Endothelial cell of umbilical vein (primary cell): ENCODE measurements around the gene HCAR3. TPM values are rescaled to one million over a fixed set of nuclear protein-coding genes. Genes with fewer than 3 reads are reported as not detected.

ENCODE experiments used
- BruUV-seq: library from RNA; stranded (reverse); fragments of 400-500 nt; replicated peaks from 2 replicates; lab custom pipeline; 2021; lab: Mats Ljungman, UMichigan
- CTCF ChIA-PET: fragments of 300-600, 350-600 bp; sonication (Branson Sonifier 250); formaldehyde crosslinking; loops from one replicate; lab custom pipeline; 2021; ENCODE audit warnings: antibody characterized with exemption, inconsistent platforms; lab: Charles Lee
- POLR2A ChIA-PET: fragments of 300-600, 350-600 bp; sonication (Branson Sonifier 250); formaldehyde crosslinking; loops from one replicate; lab custom pipeline; 2021; ENCODE audit warnings: antibody characterized with exemption, inconsistent platforms; lab: Charles Lee
- DNase-seq: peaks from one replicate; pipeline ENCODE4 v3.0.0-alpha.2; 2011; ENCODE audit warnings: low read depth, low spot score
- FAIRE-seq: peaks from 2 replicates; lab custom pipeline; 2011; peaks lifted over from hg19 to GRCh38; lab: Jason Lieb, UNC
- H2AFZ ChIP-seq: 2 replicates; pipeline ENCODE4 v1.6.0; 2012; ENCODE audit warnings: low read depth, low read length, control low read depth, inconsistent platforms
- H3K27ac ChIP-seq: 2 replicates; pipeline ENCODE4 v1.5.1; 2011; ENCODE audit warnings: low read depth, mild to moderate bottlenecking, control low read depth, low read length, moderate library complexity; ENCODE audit not compliant: insufficient read depth
- H3K27me3 ChIP-seq, 2 experiments: 2 replicates each; pipeline versions ENCODE4 v1.6.0 to v1.6.1; 2011; ENCODE audit warnings: low read length in 2 of 2, mixed read lengths in 1 of 2; ENCODE audit not compliant: control insufficient read depth in 2 of 2, insufficient read depth in 2 of 2
- H3K36me3 ChIP-seq, 2 experiments: 2 replicates in 1 of 2; 3 replicates in 1 of 2; pipeline ENCODE4 v1.5.1; 2011; ENCODE audit warnings: low read length in 2 of 2, mild to moderate bottlenecking in 1 of 2, moderate library complexity in 1 of 2; ENCODE audit not compliant: control insufficient read depth in 2 of 2, insufficient read depth in 2 of 2; ENCODE audit errors: extremely low read depth in 1 of 2
- H3K4me1 ChIP-seq: 3 replicates; pipeline ENCODE4 v1.5.1; 2011; ENCODE audit warnings: mild to moderate bottlenecking, low read length; ENCODE audit not compliant: control insufficient read depth, insufficient read depth; ENCODE audit errors: extremely low read depth
- H3K4me2 ChIP-seq: 2 replicates; pipeline ENCODE4 v1.6.1; 2011; ENCODE audit warnings: low read length, control low read depth, mixed read lengths; ENCODE audit not compliant: insufficient read depth
- H3K4me3 ChIP-seq, 3 experiments: fragments of 200-600 bp in 1 of 3; sonication (generic), shearing (Covaris generic) in 1 of 3; replicated peaks in 1 of 3; 2 replicates each; pipeline ENCODE4 v1.5.1; 2011 to 2016; ENCODE audit warnings: control low read depth in 3 of 3, low read length in 3 of 3, mild to moderate bottlenecking in 2 of 3, inconsistent platforms in 1 of 3, low read depth in 1 of 3, moderate library complexity in 1 of 3; ENCODE audit not compliant: insufficient read depth in 1 of 3
- H3K79me2 ChIP-seq: 2 replicates; pipeline ENCODE4 v1.6.0; 2012; ENCODE audit warnings: low read length, inconsistent platforms; ENCODE audit not compliant: control insufficient read depth, insufficient read depth
- H3K9ac ChIP-seq: replicated peaks from 2 replicates; pipeline ENCODE3; 2011; ENCODE audit warnings: low read length, control low read depth; ENCODE audit not compliant: insufficient read depth; ENCODE audit errors: extremely low read depth
- H3K9me1 ChIP-seq: replicated peaks from 3 replicates; pipeline ENCODE4 v1.6.0; 2011; ENCODE audit warnings: mild to moderate bottlenecking, low read length; ENCODE audit not compliant: control insufficient read depth, insufficient read depth; ENCODE audit errors: extremely low read depth
- H3K9me3 ChIP-seq: replicated peaks from 2 replicates; pipeline ENCODE4 v1.5.1; 2012; ENCODE audit warnings: low read length, inconsistent platforms; ENCODE audit not compliant: control insufficient read depth, insufficient read depth
- H4K20me1 ChIP-seq: replicated peaks from 2 replicates; pipeline ENCODE3; 2011; ENCODE audit warnings: mild to moderate bottlenecking, low read length; ENCODE audit not compliant: control insufficient read depth, insufficient read depth; ENCODE audit errors: extremely low read depth
- EZH2 ChIP-seq: IDR thresholded peaks from 2 replicates; pipeline ENCODE4 v1.6.1; 2012; ENCODE audit warnings: borderline replicate concordance, low read depth, mild to moderate bottlenecking, moderate library complexity, low read length, inconsistent platforms; ENCODE audit not compliant: severe bottlenecking
- FOS ChIP-seq: IDR thresholded peaks from 2 replicates; pipeline ENCODE4 v1.6.1; 2011; ENCODE audit warnings: mild to moderate bottlenecking, low read length, moderate library complexity, borderline replicate concordance; ENCODE audit not compliant: insufficient read depth
- GATA2 ChIP-seq: IDR thresholded peaks from 2 replicates; pipeline ENCODE4 v1.7.0; 2011; ENCODE audit warnings: low read depth, mild to moderate bottlenecking, moderate library complexity, mixed read lengths, low read length; ENCODE audit not compliant: insufficient read length, insufficient read depth
- JUN ChIP-seq: IDR thresholded peaks from 2 replicates; pipeline ENCODE4 v1.6.1; 2011; ENCODE audit warnings: borderline replicate concordance, low read depth; ENCODE audit not compliant: insufficient read length, insufficient read depth
- MYC ChIP-seq: IDR thresholded peaks from one replicate; pipeline ENCODE4 v1.6.1; 2011; ENCODE audit warnings: mild to moderate bottlenecking, low read depth, low read length
- POLR2A ChIP-seq: IDR thresholded peaks from 2 replicates; pipeline ENCODE4 v1.6.1; 2012; ENCODE audit warnings: low read depth, mild to moderate bottlenecking, control low read depth, low read length
- POLR2AphosphoS5 ChIP-seq: IDR thresholded peaks from 2 replicates; pipeline ENCODE4 v1.6.1; 2012; ENCODE audit warnings: low read depth, mild to moderate bottlenecking, control low read depth, low read length, moderate library complexity; ENCODE audit not compliant: insufficient read depth
- dilution Hi-C: fragments of 300-500 bp; cut with MboI; formaldehyde crosslinking; loops from one replicate; pipeline ENCODE4 v1.15.0; 2019; ENCODE audit warnings: low sequenced_read_pairs; ENCODE audit not compliant: extremely low pct_ligation_motif_present
- intact Hi-C: fragments of 100-400 bp; cut with micrococcal nuclease; formaldehyde crosslinking; loops from one replicate; pipeline ENCODE4 v1.10.0; 2022
- polyA plus RNA-seq, 4 experiments: library from polyadenylated mRNA; depleted of rRNA in 3 of 4; stranded (reverse) in 3 of 4; unstranded in 1 of 4; fragments of >200 nt; gene quantifications; 2 replicates each; pipeline versions ENCODE4 v1.2.1 to v1.2.3, GENCODE V29; 2011 to 2012; ENCODE audit warnings: missing spikeins in 1 of 4
- total RNA-seq: library from RNA; stranded (reverse); gene quantifications from 2 replicates; pipeline ENCODE4 v1.2.3, GENCODE V29; 2021
- TF ChIP-seq, protein P1 (sequence below), 2 donors: IDR thresholded peaks; 1 replicate in 1 of 2; 2 replicates in 1 of 2; pipeline ENCODE4 v1.5.1; 2011; ENCODE audit warnings: low read length in 2 of 2, mild to moderate bottlenecking in 2 of 2, moderate library complexity in 2 of 2, control low read depth in 1 of 2, inconsistent platforms in 1 of 2, low read depth in 1 of 2; ENCODE audit not compliant: insufficient read depth in 1 of 2; ENCODE audit errors: extremely low read depth in 1 of 2
- TF ChIP-seq, protein P2 (sequence below): IDR thresholded peaks from 2 replicates; pipeline ENCODE4 v1.6.1; 2011; ENCODE audit not compliant: insufficient read depth, insufficient read length

The HCAR3 gene
- total and polyA plus RNA-seq, 2 donors (not counting 3 experiments of a cell fraction or from before 2014, with no cell fraction given) = 0.06 TPM; not detected in 1

DNA sequence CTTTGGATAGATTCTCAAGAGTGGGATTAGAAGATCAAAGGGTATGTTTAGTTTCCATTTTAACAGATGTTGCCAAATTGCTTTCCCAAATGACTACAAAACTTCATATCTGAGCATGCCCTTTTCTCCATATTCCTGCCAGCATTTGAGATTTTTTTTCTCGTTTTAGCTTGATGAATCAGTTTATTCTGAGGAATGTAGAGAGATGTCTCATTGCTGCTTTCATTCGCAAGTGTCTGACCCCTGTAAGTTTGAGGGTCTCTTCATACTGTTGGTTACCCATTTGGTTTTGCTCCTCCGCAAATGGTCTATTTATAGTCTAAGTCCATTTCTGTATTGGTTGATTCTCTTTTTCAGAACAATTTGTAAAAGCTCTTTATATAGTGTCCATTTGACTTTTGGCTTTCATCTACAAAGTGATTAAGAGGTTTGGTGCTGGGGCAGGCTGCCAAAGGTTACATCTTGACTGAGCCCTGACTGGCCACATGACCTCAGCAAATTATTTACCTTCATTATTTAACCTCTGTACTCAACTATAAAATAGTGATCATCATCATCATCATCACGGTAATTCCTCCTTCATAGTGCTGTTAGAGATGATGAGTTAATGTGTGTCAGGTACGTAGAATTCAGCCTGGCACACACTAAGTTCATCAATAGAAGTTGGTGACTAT is 47.1 kb downstream of the HCAR3 start:
- no peaks in the 10 kb centered on the region for H3K9me1 ChIP-seq
- no peaks in the 10 kb centered on the region for H4K20me1 ChIP-seq
- no peak overlapping the region for H2AFZ ChIP-seq
- H3K4me3 ChIP-seq = no peak overlapping the region
- no peaks in the 10 kb centered on the region for H3K79me2 ChIP-seq
- H3K9me3 ChIP-seq = no peaks in the 10 kb centered on the region
- peaks cover 0 to 2% of the 10 kb centered on the region in 2 experiments for H3K27me3 ChIP-seq
- CTCF ChIA-PET = interaction anchor here (1.0 to 2.3 kb wide), 3 partner anchors 9 to 83 kb away, joined by 3 to 4 read pairs (median 4); partner anchors contain the start of gene DENR
- no peak overlapping the region for H3K27ac ChIP-seq
- no peak overlapping the region for H3K4me2 ChIP-seq
- intact Hi-C loops = no loop called here
- no peaks in the 10 kb centered on the region for H3K36me3 ChIP-seq
- no peak for DNase-seq
- no peak for TF ChIP-seq POLR2A
- no peak for TF ChIP-seq POLR2AphosphoS5
- TF ChIP-seq, protein P1, sequence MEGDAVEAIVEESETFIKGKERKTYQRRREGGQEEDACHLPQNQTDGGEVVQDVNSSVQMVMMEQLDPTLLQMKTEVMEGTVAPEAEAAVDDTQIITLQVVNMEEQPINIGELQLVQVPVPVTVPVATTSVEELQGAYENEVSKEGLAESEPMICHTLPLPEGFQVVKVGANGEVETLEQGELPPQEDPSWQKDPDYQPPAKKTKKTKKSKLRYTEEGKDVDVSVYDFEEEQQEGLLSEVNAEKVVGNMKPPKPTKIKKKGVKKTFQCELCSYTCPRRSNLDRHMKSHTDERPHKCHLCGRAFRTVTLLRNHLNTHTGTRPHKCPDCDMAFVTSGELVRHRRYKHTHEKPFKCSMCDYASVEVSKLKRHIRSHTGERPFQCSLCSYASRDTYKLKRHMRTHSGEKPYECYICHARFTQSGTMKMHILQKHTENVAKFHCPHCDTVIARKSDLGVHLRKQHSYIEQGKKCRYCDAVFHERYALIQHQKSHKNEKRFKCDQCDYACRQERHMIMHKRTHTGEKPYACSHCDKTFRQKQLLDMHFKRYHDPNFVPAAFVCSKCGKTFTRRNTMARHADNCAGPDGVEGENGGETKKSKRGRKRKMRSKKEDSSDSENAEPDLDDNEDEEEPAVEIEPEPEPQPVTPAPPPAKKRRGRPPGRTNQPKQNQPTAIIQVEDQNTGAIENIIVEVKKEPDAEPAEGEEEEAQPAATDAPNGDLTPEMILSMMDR (IDR thresholded peaks at IDR 0.05; ENCODE audit: extremely low read depth in 1 of 2, insufficient read depth in 1 of 2, low read depth in 1 of 2, low read length in 2 of 2) = no peak
- TF ChIP-seq FOS = no peak
- no peak for TF ChIP-seq JUN
- no peak for TF ChIP-seq MYC
- TF ChIP-seq, protein P2, sequence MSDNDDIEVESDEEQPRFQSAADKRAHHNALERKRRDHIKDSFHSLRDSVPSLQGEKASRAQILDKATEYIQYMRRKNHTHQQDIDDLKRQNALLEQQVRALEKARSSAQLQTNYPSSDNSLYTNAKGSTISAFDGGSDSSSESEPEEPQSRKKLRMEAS = no peak
- no peak for TF ChIP-seq EZH2
- no peak for TF ChIP-seq GATA2
- no peak overlapping the region for H3K9ac ChIP-seq
- FAIRE-seq = no peak
- H3K4me1 ChIP-seq = no peaks in the 10 kb centered on the region
- POLR2A ChIA-PET = no interaction called here
- dilution Hi-C loops = no loop called here
- no TSS peak for BruUV-seq
